OCI-LY7 (cell line): ENCODE data around the gene MISFA. TPM values are rescaled to one million over a fixed set of nuclear protein-coding genes. Genes with fewer than 3 reads are reported as not detected.

Experiments used
- BruUV-seq: library from RNA; stranded (reverse); fragments of 400-500 nt; replicated peaks from 2 replicates; lab custom pipeline; 2021; lab: Mats Ljungman, UMichigan
- CTCF ChIA-PET: fragments of 300-600 bp; sonication (Branson Sonifier 250); formaldehyde crosslinking; loops from one replicate; lab custom pipeline; 2022; ENCODE audit warnings: antibody characterized with exemption; ENCODE audit not compliant: unreplicated experiment; lab: Charles Lee
- POLR2A ChIA-PET: fragments of 300-600 bp; sonication (Branson Sonifier 250); formaldehyde crosslinking; loops from one replicate; lab custom pipeline; 2022; ENCODE audit warnings: antibody characterized with exemption; lab: Charles Lee
- DNase-seq: peaks from one replicate; pipeline ENCODE4 v3.0.0-alpha.2; 2015; ENCODE audit warnings: low spot score
- H2AFZ ChIP-seq: fragments of 200-600 bp; sonication (generic), shearing (Covaris generic); 2 replicates; pipeline ENCODE4 v1.6.1; 2014; ENCODE audit warnings: mild to moderate bottlenecking, antibody characterized with exemption, low read length, moderate library complexity
- H3K27ac ChIP-seq: fragments of 200-600 bp; sonication (generic); 2 replicates; pipeline ENCODE4 v1.5.1; 2014; ENCODE audit warnings: mixed run types, low read depth, mild to moderate bottlenecking, moderate library complexity, low read length, inconsistent platforms; ENCODE audit not compliant: poor library complexity, severe bottlenecking
- H3K36me3 ChIP-seq: fragments of 200-600 bp; sonication (generic); 2 replicates; pipeline ENCODE4 v1.6.1; 2014; ENCODE audit warnings: mild to moderate bottlenecking, antibody characterized with exemption, low read length, moderate library complexity, mixed read lengths; ENCODE audit not compliant: insufficient read depth
- H3K4me1 ChIP-seq: fragments of 200-600 bp; sonication (generic); 2 replicates; pipeline ENCODE4 v1.5.1; 2014; ENCODE audit warnings: mild to moderate bottlenecking, low read length; ENCODE audit not compliant: insufficient read depth, poor library complexity, severe bottlenecking
- H3K4me2 ChIP-seq: fragments of 200-600 bp; sonication (generic); 2 replicates; pipeline ENCODE4 v1.6.1; 2014; ENCODE audit warnings: mild to moderate bottlenecking, low read length
- H3K4me3 ChIP-seq: fragments of 200-600 bp; sonication (generic); 2 replicates; pipeline ENCODE4 v1.5.1; 2014; ENCODE audit warnings: mild to moderate bottlenecking, low read depth, low read length; ENCODE audit not compliant: poor library complexity, severe bottlenecking
- H3K79me2 ChIP-seq: fragments of 200-600 bp; sonication (generic); 2 replicates; pipeline ENCODE4 v1.6.1; 2016; ENCODE audit warnings: low read depth, mild to moderate bottlenecking, low read length, moderate library complexity, mixed read lengths; ENCODE audit not compliant: insufficient read depth
- H3K9me2 ChIP-seq: fragments of 200-600 bp; sonication (generic); 2 replicates; pipeline ENCODE4 v1.6.1; 2016; ENCODE audit warnings: mild to moderate bottlenecking, low read length, mixed read lengths; ENCODE audit not compliant: insufficient read depth
- H3K9me3 ChIP-seq: fragments of 200-600 bp; sonication (generic); 2 replicates; pipeline ENCODE4 v1.6.1; 2014; ENCODE audit warnings: mild to moderate bottlenecking, mixed run types, low read length, mixed read lengths
- H4K20me1 ChIP-seq: fragments of 200-600 bp; sonication (generic); 2 replicates; pipeline ENCODE4 v1.6.1; 2014; ENCODE audit warnings: mild to moderate bottlenecking, antibody characterized with exemption, low read length, moderate library complexity, mixed read lengths; ENCODE audit not compliant: insufficient read depth
- EZH2phosphoT487 ChIP-seq: fragments of 200-600 bp; sonication (generic); IDR thresholded peaks from 2 replicates; pipeline ENCODE4 v1.6.1; 2018; ENCODE audit warnings: low read depth, borderline replicate concordance, mild to moderate bottlenecking, mixed run types, antibody characterized with exemption, low read length, moderate library complexity, mixed read lengths
- intact Hi-C: fragments of 100-400 bp; cut with micrococcal nuclease; formaldehyde crosslinking; loops from one replicate; pipeline ENCODE4 v1.10.0; 2022; ENCODE audit not compliant: unreplicated experiment
- total RNA-seq, 2 experiments: library from RNA; depleted of rRNA in 1 of 2; stranded (reverse); fragments of >200 nt in 1 of 2; shearing (Covaris generic) in 1 of 2; gene quantifications; 2 replicates each; pipeline ENCODE4 v1.2.3, GENCODE V29; 2014 to 2022
- TF ChIP-seq, protein P1 (sequence below): fragments of 200-600 bp; sonication (generic); conservative IDR thresholded peaks from 2 replicates; pipeline ENCODE4 v1.5.1; 2014; ENCODE audit warnings: mild to moderate bottlenecking, antibody characterized with exemption, low read length, moderate library complexity, mixed read lengths

Gene MISFA
- total RNA-seq, 2 experiments from 2014 or later: not detected

GRCh38 chr11:18612394-18612793 is 12.8 kb downstream of the MISFA start:
- Histone ChIP-seq H3K27ac (no peak overlapping the region), H3K9me3 (no peaks in the 10 kb centered on the region), H4K20me1 (peaks cover 7% of the 10 kb centered on the region; the same call in 1 of the 2 replicates), H3K36me3 (peaks cover 77% of the 10 kb centered on the region), H3K4me1 (no peaks in the 10 kb centered on the region), H3K4me2 (no peak overlapping the region), H3K79me2 (peaks cover 6% of the 10 kb centered on the region; the same call in 1 of the 2 replicates), H3K4me3 (no peak overlapping the region), H3K9me2 (no peaks in the 10 kb centered on the region), H2AFZ (no peak overlapping the region)
- intact Hi-C loops: no loop called here
- TF ChIP-seq EZH2phosphoT487: no peak
- TF ChIP-seq, protein P1, sequence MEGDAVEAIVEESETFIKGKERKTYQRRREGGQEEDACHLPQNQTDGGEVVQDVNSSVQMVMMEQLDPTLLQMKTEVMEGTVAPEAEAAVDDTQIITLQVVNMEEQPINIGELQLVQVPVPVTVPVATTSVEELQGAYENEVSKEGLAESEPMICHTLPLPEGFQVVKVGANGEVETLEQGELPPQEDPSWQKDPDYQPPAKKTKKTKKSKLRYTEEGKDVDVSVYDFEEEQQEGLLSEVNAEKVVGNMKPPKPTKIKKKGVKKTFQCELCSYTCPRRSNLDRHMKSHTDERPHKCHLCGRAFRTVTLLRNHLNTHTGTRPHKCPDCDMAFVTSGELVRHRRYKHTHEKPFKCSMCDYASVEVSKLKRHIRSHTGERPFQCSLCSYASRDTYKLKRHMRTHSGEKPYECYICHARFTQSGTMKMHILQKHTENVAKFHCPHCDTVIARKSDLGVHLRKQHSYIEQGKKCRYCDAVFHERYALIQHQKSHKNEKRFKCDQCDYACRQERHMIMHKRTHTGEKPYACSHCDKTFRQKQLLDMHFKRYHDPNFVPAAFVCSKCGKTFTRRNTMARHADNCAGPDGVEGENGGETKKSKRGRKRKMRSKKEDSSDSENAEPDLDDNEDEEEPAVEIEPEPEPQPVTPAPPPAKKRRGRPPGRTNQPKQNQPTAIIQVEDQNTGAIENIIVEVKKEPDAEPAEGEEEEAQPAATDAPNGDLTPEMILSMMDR: no peak
- ChIA-PET CTCF (no interaction called here), POLR2A (interaction anchor here (0.7 to 2.3 kb wide), 4 partner anchors 12 to 631 kb away, joined by 3 to 10 read pairs (median 4); partner anchors contain the start of gene SPTY2D1)
- DNase-seq: no peak
- no TSS peak for BruUV-seq

GRCh38 chr11:18614667-18615066 is 15.1 kb downstream of the MISFA start:
- H3K4me3 ChIP-seq: no peak overlapping the region
- intact Hi-C loops: no loop called here
- H2AFZ ChIP-seq: no peak overlapping the region
- ChIA-PET POLR2A (interaction anchor here (1.9 to 2.3 kb wide), 2 partner anchors 17 to 21 kb away, joined by 5 to 10 read pairs; no protein-coding TSS in a partner anchor), CTCF (no interaction called here)
- H3K9me3 ChIP-seq: no peaks in the 10 kb centered on the region
- H3K4me1 ChIP-seq: no peaks in the 10 kb centered on the region
- no peak for DNase-seq
- TF ChIP-seq, protein P1: no peak
- TF ChIP-seq EZH2phosphoT487: no peak
- H3K4me2 ChIP-seq: no peak overlapping the region
- no peaks in the 10 kb centered on the region for H3K9me2 ChIP-seq
- no peak overlapping the region for H3K27ac ChIP-seq
- H3K79me2 ChIP-seq: peaks cover 21% of the 10 kb centered on the region; the same call in 1 of the 2 replicates
- BruUV-seq: no TSS peak
- peaks cover 56% of the 10 kb centered on the region for H3K36me3 ChIP-seq
- H4K20me1 ChIP-seq: peaks cover 7% of the 10 kb centered on the region; the same call in 1 of the 2 replicates
